Thyroid gland (tissue), 4 donors: ENCODE measurements around the gene STRC.

Source experiments
- POLR2A ChIP-seq, 2 donors: fragments of 450-650 bp; IDR thresholded peaks; one replicate each; pipeline ENCODE4 v1.6.1; 2017; ENCODE audit warnings: antibody characterized with exemption in 2 of 2, mild to moderate bottlenecking in 2 of 2, moderate library complexity in 1 of 2
- TF ChIP-seq, protein P1 (sequence below), 6 experiments: fragments of 200-600 bp in 3 of 6; fragments of 450-650 bp in 3 of 6; sonication (generic) in 3 of 6; IDR thresholded peaks; one replicate each; pipeline ENCODE4 v1.5.1; 2016 to 2019; ENCODE audit warnings: antibody characterized with exemption in 6 of 6, mild to moderate bottlenecking in 2 of 6, inconsistent platforms in 1 of 6, moderate library complexity in 1 of 6

DNA sequence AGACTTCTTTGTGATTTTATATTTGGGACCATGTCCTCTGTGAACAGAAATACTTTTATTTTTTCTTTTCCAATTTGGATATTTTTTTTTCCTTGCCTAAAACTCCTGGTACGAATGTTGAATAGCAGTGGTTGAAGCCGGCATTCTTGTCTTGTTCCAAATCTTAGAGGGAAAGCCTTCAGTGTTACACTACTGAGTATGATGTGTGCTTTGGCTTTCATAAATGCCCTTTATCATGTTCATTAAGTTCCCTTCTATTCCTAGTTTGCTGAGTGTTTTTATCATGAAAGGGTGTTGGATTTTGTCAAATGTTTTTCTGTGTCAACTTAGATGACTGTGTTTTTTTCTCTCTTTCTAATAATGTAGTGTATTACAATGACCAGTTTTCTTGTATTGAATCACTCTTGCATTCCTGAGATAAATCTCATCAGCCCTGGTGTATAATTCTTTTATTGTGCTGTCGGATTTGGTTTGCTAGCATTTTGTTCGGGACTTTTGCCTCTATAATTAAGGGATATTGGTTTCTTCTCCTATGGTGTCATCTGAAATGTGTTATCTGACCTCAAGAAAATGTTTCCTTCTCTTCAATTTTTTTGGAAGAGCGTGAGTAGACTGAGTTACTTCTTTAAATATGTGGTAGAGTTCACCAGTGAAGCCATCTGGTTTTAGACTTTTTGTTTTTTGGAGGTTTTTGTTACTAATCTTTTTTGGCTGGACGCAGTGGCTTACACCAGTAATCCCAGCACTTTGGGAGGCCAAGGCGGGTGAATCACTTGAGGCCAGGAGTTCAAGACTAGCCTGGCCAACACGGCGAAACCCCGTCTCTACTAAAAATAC lies 67.9 kb downstream of the STRC start:
- TF ChIP-seq, protein P1, sequence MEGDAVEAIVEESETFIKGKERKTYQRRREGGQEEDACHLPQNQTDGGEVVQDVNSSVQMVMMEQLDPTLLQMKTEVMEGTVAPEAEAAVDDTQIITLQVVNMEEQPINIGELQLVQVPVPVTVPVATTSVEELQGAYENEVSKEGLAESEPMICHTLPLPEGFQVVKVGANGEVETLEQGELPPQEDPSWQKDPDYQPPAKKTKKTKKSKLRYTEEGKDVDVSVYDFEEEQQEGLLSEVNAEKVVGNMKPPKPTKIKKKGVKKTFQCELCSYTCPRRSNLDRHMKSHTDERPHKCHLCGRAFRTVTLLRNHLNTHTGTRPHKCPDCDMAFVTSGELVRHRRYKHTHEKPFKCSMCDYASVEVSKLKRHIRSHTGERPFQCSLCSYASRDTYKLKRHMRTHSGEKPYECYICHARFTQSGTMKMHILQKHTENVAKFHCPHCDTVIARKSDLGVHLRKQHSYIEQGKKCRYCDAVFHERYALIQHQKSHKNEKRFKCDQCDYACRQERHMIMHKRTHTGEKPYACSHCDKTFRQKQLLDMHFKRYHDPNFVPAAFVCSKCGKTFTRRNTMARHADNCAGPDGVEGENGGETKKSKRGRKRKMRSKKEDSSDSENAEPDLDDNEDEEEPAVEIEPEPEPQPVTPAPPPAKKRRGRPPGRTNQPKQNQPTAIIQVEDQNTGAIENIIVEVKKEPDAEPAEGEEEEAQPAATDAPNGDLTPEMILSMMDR (IDR thresholded peaks at IDR 0.05), result no peak
- TF ChIP-seq POLR2A (IDR thresholded peaks at IDR 0.05), result no peak
